ENCODE results near the gene LLPH.

The LLPH gene

GRCh38 chr12:66090157-66090556 is 40.4 kb downstream of the LLPH start:
- DNase-seq = no peak

GRCh38 chr12:66087365-66087943 is 43.1 kb downstream of the LLPH start:
- DNase-seq = peak; percentile 73 to 78

- no peak for DNase-seq
Measured at GRCh38 chr12:66085998-66086397, 44.6 kb downstream of the LLPH start.

GRCh38 chr12:66085213-66085612 is 45.3 kb downstream of the LLPH start:
- DNase-seq = no peak

- no peak for DNase-seq
Measured at GRCh38 chr12:66083766-66084165, 46.8 kb downstream of the LLPH start.

GRCh38 chr12:66082744-66083143 is 47.8 kb downstream of the LLPH start:
- no peak for DNase-seq

- DNase-seq = no peak
Measured at GRCh38 chr12:66080791-66081190, 49.8 kb downstream of the LLPH start.

GRCh38 chr12:66077542-66077941 is 53.0 kb downstream of the LLPH start:
- no peak for DNase-seq

GRCh38 chr12:66074561-66074960 is 56.0 kb downstream of the LLPH start:
- DNase-seq = no peak

- DNase-seq = no peak
Measured at GRCh38 chr12:66072566-66072965, 58.0 kb downstream of the LLPH start.

GRCh38 chr12:66072135-66072534 is 58.4 kb downstream of the LLPH start:
- DNase-seq = peak; percentile 23 to 34

GRCh38 chr12:66071549-66071948 is 59.0 kb downstream of the LLPH start:
- peak; percentile 48 to 53 for DNase-seq

- DNase-seq = no peak
Measured at GRCh38 chr12:66070378-66071120, 60.0 kb downstream of the LLPH start.

GRCh38 chr12:66066929-66067523 is 63.5 kb downstream of the LLPH start:
- peak in 1 of 2 donors; percentile 22 for DNase-seq
